ENCODE results near the gene MYZAP. TPM values are rescaled to one million over a fixed set of nuclear protein-coding genes. Genes with fewer than 3 reads are reported as not detected.

Gene MYZAP
- total and polyA plus RNA-seq, 10 of the 15 experiments (the other 5 are each of a cell fraction or from before 2014, with no cell fraction given), result not detected

DNA sequence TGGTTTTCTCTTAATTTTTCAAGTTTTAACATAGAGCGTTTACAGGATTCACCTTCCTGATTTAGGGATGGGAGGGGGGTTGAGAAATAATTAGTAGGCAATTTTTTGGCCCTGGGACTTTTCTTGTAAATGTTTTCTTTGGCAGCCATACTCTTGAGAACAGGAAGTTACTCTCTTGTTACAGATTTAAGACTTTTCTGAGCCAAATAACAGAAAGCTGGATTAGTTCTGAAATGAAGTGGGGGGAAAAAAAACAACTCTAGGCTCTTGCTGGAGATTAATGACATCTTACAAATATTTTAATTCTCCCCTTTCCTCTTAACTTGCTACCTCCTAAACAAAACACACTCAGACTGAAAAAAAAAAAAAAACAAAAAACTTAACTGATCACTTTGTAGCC lies 101.0 kb downstream of the MYZAP start (continued):
- TF ChIP-seq, protein P1, sequence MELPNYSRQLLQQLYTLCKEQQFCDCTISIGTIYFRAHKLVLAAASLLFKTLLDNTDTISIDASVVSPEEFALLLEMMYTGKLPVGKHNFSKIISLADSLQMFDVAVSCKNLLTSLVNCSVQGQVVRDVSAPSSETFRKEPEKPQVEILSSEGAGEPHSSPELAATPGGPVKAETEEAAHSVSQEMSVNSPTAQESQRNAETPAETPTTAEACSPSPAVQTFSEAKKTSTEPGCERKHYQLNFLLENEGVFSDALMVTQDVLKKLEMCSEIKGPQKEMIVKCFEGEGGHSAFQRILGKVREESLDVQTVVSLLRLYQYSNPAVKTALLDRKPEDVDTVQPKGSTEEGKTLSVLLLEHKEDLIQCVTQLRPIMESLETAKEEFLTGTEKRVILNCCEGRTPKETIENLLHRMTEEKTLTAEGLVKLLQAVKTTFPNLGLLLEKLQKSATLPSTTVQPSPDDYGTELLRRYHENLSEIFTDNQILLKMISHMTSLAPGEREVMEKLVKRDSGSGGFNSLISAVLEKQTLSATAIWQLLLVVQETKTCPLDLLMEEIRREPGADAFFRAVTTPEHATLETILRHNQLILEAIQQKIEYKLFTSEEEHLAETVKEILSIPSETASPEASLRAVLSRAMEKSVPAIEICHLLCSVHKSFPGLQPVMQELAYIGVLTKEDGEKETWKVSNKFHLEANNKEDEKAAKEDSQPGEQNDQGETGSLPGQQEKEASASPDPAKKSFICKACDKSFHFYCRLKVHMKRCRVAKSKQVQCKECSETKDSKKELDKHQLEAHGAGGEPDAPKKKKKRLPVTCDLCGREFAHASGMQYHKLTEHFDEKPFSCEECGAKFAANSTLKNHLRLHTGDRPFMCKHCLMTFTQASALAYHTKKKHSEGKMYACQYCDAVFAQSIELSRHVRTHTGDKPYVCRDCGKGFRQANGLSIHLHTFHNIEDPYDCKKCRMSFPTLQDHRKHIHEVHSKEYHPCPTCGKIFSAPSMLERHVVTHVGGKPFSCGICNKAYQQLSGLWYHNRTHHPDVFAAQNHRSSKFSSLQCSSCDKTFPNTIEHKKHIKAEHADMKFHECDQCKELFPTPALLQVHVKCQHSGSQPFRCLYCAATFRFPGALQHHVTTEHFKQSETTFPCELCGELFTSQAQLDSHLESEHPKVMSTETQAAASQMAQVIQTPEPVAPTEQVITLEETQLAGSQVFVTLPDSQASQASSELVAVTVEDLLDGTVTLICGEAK (IDR thresholded peaks at IDR 0.05; ENCODE audit: borderline replicate concordance), result no peak
- TF ChIP-seq, protein P2, sequence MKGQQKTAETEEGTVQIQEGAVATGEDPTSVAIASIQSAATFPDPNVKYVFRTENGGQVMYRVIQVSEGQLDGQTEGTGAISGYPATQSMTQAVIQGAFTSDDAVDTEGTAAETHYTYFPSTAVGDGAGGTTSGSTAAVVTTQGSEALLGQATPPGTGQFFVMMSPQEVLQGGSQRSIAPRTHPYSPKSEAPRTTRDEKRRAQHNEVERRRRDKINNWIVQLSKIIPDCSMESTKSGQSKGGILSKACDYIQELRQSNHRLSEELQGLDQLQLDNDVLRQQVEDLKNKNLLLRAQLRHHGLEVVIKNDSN (IDR thresholded peaks at IDR 0.05; ENCODE audit: borderline replicate concordance, extremely low read length, insufficient read depth, low read depth, low read length), result no peak
- no peak for TF ChIP-seq RELA (IDR thresholded peaks at IDR 0.05; ENCODE audit: borderline replicate concordance, partially characterized antibody)
- TF ChIP-seq SMARCA5 (IDR thresholded peaks at IDR 0.05), result no peak
- no peak for TF ChIP-seq CEBPB (IDR thresholded peaks at IDR 0.05; ENCODE audit: borderline replicate concordance in 1 of 2, low read depth in 2 of 2, low read length in 2 of 2)
- TF ChIP-seq, protein P3, sequence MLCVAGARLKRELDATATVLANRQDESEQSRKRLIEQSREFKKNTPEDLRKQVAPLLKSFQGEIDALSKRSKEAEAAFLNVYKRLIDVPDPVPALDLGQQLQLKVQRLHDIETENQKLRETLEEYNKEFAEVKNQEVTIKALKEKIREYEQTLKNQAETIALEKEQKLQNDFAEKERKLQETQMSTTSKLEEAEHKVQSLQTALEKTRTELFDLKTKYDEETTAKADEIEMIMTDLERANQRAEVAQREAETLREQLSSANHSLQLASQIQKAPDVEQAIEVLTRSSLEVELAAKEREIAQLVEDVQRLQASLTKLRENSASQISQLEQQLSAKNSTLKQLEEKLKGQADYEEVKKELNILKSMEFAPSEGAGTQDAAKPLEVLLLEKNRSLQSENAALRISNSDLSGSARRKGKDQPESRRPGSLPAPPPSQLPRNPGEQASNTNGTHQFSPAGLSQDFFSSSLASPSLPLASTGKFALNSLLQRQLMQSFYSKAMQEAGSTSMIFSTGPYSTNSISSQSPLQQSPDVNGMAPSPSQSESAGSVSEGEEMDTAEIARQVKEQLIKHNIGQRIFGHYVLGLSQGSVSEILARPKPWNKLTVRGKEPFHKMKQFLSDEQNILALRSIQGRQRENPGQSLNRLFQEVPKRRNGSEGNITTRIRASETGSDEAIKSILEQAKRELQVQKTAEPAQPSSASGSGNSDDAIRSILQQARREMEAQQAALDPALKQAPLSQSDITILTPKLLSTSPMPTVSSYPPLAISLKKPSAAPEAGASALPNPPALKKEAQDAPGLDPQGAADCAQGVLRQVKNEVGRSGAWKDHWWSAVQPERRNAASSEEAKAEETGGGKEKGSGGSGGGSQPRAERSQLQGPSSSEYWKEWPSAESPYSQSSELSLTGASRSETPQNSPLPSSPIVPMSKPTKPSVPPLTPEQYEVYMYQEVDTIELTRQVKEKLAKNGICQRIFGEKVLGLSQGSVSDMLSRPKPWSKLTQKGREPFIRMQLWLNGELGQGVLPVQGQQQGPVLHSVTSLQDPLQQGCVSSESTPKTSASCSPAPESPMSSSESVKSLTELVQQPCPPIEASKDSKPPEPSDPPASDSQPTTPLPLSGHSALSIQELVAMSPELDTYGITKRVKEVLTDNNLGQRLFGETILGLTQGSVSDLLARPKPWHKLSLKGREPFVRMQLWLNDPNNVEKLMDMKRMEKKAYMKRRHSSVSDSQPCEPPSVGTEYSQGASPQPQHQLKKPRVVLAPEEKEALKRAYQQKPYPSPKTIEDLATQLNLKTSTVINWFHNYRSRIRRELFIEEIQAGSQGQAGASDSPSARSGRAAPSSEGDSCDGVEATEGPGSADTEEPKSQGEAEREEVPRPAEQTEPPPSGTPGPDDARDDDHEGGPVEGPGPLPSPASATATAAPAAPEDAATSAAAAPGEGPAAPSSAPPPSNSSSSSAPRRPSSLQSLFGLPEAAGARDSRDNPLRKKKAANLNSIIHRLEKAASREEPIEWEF (IDR thresholded peaks at IDR 0.05; ENCODE audit: insufficient replicate concordance, low read depth, low read length), result no peak

All from GM12878 (cell line).